SU-DHL-6 (cell line): ENCODE results near the gene B4GALT3.

Source experiments
- EZH2phosphoT487 ChIP-seq: fragments of 200-600 bp; sonication (generic), shearing (Covaris generic); conservative IDR thresholded peaks from 2 replicates; pipeline ENCODE4 v1.6.1; 2018; ENCODE audit warnings: mild to moderate bottlenecking, antibody characterized with exemption, low read length, moderate library complexity, mixed read lengths
- TF ChIP-seq, protein P1 (sequence below): fragments of 200-600 bp; sonication (generic); IDR thresholded peaks from one replicate; pipeline ENCODE4 v1.5.1; 2017; ENCODE audit warnings: antibody characterized with exemption, mild to moderate bottlenecking, low read length, moderate library complexity; ENCODE audit not compliant: insufficient read depth, poor library complexity, severe bottlenecking

DNA sequence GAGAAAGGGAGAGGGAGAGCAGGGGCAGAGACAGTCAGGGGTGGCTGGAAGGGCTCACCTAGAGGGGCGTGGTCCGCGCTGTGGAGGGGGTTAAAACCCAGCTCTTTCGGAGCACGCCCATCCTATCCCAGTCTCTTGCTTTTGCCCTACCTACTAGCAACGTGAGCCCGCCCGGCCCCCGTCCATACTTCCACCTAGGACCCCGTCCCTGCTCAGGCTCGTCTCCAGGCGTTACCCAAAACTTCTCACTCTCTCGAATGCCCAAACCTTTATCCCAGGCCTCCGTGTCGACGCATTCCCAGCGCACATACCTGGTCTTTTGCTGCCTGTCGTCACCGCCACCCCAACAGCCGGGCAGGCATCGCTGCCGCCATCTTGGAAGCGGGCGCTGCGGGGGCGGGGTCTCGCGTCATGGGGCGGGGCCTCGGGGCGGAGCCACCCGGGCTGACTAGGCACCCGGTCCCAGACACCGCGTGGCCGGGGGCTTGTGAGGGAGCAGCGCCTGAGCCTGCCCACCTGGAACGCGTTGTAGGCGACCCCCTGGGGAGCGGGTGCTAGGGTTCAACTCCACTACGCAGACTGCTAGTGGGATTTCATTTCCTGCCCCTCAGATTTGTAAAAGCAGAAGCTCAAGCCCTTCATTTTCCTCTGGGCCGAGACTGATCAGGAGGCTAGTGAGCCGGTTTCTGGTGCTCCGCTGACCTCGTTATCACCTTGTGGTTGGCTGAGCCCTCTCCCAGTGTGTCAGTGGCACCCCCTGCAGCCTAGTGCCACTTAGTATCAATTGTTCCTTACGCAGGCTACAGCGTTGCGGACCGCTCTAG is at the start of gene B4GALT3:
- TF ChIP-seq, protein P1, sequence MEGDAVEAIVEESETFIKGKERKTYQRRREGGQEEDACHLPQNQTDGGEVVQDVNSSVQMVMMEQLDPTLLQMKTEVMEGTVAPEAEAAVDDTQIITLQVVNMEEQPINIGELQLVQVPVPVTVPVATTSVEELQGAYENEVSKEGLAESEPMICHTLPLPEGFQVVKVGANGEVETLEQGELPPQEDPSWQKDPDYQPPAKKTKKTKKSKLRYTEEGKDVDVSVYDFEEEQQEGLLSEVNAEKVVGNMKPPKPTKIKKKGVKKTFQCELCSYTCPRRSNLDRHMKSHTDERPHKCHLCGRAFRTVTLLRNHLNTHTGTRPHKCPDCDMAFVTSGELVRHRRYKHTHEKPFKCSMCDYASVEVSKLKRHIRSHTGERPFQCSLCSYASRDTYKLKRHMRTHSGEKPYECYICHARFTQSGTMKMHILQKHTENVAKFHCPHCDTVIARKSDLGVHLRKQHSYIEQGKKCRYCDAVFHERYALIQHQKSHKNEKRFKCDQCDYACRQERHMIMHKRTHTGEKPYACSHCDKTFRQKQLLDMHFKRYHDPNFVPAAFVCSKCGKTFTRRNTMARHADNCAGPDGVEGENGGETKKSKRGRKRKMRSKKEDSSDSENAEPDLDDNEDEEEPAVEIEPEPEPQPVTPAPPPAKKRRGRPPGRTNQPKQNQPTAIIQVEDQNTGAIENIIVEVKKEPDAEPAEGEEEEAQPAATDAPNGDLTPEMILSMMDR = no peak
- TF ChIP-seq EZH2phosphoT487 = no peak
